ENCODE results near the gene C9orf153.

C9orf153 gene

GRCh38 chr9:86185872-86186271, 73.6 kb downstream of the C9orf153 start:
- DNase-seq = no peak

DNA sequence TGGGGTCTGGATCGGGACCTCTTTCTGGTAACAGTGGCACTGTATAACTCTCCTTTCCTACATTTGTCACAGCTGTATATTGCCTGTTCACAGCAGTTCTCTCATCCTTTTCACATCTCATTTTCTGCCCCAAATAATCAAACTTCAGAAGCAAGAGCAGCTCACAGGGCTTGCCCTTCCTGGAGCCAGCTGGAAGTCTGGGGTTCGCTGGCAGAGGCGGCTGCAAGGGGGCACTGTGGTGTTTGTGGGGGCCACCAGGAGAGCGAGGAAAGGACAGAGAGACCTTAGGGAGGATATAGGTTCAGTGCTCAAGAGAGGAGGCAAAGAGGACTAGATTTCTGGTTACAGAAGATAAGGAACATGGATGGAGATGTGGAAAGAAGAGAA, 75.3 kb downstream of the C9orf153 start:
- no peak for DNase-seq

DNA sequence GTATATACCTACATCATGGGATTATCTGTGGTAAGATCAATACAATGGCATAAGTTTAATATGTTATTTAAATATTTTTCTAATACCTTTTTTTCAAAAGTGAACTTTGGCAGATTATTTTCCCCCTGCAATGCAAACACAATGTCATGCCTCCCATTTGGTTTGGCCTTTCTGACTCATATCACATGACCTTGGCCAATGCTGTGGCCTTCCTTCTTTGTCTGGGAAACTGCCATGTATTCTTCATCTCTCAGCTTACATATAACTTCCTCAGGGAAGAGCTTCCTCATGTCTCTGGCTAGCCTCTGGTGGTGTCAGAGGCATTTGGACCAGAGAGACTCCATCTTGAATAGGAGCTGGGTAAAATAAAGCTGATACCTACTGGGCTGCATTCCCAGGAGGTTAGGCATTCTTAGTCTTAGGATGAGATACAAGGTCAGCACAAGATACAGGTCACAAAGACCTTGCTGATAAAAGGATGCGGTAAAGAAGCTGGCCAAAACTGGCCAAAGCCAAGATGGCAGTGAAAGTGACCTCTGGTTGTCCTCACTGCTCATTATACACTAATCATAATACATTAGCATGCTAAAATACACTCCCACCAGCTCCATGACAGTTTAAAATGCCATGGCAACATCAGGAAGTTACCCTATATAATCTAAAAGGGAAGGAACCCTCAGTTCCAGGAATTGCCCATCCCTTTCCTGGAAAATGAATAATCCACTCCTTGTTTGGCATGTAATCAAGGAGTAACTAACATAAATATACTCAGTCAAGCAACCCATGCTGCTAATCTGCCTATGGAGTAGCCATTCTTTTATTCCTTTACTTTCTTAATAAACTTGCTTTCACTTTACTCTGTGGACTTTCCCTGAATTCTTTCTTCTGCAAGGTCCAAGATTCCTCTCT, 76.0 kb downstream of the C9orf153 start:
- DNase-seq = peak; percentile 77

- no peak for DNase-seq
Measured at GRCh38 chr9:86181379-86182315, 77.8 kb downstream of the C9orf153 start.

GRCh38 chr9:86178503-86178902, 81.0 kb downstream of the C9orf153 start:
- DNase-seq = no peak

GRCh38 chr9:86177995-86178394, 81.5 kb downstream of the C9orf153 start:
- no peak for DNase-seq

DNA sequence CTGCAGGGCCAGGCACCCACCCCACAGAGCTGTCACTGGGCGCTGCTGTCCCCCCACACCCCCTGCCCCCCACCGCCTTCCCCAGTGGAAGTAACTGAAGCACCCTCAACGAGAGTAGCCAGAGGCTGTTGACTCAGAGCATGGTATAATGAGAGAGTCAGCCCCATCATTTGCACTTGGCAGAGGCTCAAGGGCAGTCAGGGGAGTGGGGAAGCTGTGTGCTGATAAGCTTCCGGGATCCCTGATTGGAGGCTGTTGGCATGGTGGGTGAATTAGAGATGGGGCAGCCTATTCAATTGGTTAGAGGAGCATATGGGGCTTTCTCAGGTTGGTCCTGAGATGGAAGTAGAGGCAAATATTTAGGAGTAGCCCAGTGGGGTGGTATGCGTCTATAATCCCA, 83.0 kb downstream of the C9orf153 start:
- DNase-seq = peak; percentile 15

GRCh38 chr9:86175743-86176456, 83.6 kb downstream of the C9orf153 start:
- DNase-seq = no peak

GRCh38 chr9:86175223-86175622, 84.2 kb downstream of the C9orf153 start:
- no peak for DNase-seq
